Muscle of back (tissue), 13 donors: Measurements from ENCODE around the gene SVOP. TPM values are rescaled to one million over a fixed set of nuclear protein-coding genes. Genes with fewer than 3 reads are reported as not detected.
"Not testable (repeated sequence)": the region's sequence is repeated elsewhere in the genome, so short reads cannot be mapped to it uniquely, and the experiment has no call there.

Experiments used
- DNase-seq, 3 donors: peaks; one replicate each; pipeline versions ENCODE4 v3.0.0 to v3.0.0-alpha.2; 2013
- long read RNA-seq, 9 donors: transcript quantifications; one replicate each; lab custom pipeline, GENCODE V29; 2026
- polyA plus RNA-seq, 10 donors: library from polyadenylated mRNA; unstranded; fragments of 120-200 nt; gene quantifications; one replicate each; pipeline ENCODE4 v1.2.1, GENCODE V29; 2013; ENCODE audit not compliant: insufficient read length in 10 of 10

The SVOP gene, protein sequence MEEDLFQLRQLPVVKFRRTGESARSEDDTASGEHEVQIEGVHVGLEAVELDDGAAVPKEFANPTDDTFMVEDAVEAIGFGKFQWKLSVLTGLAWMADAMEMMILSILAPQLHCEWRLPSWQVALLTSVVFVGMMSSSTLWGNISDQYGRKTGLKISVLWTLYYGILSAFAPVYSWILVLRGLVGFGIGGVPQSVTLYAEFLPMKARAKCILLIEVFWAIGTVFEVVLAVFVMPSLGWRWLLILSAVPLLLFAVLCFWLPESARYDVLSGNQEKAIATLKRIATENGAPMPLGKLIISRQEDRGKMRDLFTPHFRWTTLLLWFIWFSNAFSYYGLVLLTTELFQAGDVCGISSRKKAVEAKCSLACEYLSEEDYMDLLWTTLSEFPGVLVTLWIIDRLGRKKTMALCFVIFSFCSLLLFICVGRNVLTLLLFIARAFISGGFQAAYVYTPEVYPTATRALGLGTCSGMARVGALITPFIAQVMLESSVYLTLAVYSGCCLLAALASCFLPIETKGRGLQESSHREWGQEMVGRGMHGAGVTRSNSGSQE
- under 1 TPM; 0.09 to 0.60 (median 0.24) TPM for polyA plus RNA-seq
- long read RNA-seq, donor 1: 0 reads
- long read RNA-seq, donor 2: 0 reads
- long read RNA-seq, donor 3: 0 reads
- long read RNA-seq, donor 4: 0 reads
- long read RNA-seq, donor 5: 0 reads
- long read RNA-seq, donor 6: 0 reads
- long read RNA-seq, donor 7: 0 reads
- long read RNA-seq, donor 8: 0 reads
- long read RNA-seq, donor 9: 0 reads

GRCh38 chr12:109020796-109021380 lies at the start of gene SVOP:
Gene SVOP, minus strand, starts transcription at chr12:109021068. Its CDS starts 200 bp downstream, at chr12:109020868.
- DNase-seq: peak; percentile 66 to 90 (median 83)

DNA sequence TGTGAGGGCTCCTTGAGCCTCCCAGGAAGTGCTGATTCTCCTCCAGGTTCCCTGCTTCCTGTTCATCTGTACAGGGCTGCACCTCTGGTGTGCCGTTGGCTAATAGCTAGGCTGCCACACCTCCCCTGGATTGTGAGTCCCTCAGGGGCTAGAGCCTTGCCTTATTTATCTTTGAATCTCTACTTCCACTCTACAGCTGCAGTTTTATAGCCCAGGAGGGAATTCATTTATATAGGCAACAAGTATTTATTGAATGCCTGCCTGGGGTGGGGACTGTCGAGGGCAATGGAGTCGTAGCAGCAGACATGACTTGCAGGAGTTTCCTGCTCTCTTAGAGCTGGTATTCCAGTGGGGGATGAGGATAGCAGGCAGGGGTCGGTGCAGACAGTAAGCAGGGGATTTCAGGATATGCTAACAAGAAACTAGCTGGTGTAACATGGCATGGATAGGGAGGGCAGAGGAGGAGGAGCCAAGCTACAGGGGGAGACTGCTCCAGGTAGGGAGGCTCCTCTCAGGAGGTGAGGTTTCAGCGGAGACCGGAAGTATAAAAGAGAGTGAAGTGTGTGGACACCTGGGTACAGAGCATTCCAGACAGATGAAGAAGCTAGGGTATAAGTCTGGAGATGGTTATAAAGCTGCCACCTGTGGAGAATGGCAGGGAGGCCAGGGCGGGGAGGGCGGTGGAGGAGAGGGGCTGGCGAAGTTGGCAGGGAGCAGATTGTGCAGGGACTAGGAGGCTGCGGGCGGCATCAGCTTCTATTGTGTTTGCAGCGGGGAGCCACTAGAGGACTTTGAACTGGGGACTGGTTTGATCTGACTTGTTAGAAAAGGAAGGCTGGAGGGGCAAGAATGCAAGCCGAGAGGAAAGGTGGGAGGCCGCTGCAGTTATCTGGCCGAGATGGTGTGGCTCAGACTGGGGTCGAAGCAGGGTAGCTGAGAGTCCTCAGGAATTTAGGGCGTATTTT lies 48.7 kb upstream of the SVOP start:
- peak in 1 of 3 donors; percentile 22 for DNase-seq

- DNase-seq: no peak
Observed at GRCh38 chr12:109065853-109066193, 45.0 kb upstream of the SVOP start.

GRCh38 chr12:109065154-109065852 lies 44.4 kb upstream of the SVOP start:
- DNase-seq: no peak

DNA sequence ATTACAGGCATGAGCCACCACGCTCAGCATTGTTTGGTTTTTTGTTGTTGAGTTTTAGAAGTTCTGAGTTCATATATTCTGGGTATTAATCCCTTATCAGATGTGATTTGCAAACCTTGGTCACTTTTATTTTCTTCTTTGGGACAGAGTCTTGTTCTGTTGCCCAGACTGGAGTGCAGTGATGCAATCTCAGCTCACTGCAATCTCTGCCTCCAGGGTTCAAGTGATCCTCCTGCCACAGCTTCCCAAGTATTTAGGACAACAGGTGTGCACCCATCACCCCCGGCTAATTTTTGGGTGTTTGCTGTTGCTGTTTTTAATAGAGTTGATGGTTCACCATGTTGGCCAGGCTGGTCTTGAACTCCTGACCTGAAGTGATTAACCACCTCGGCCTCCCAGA lies 43.3 kb upstream of the SVOP start:
- DNase-seq: no peak

- no peak for DNase-seq
Observed at GRCh38 chr12:109058773-109059172, 37.9 kb upstream of the SVOP start.

DNA sequence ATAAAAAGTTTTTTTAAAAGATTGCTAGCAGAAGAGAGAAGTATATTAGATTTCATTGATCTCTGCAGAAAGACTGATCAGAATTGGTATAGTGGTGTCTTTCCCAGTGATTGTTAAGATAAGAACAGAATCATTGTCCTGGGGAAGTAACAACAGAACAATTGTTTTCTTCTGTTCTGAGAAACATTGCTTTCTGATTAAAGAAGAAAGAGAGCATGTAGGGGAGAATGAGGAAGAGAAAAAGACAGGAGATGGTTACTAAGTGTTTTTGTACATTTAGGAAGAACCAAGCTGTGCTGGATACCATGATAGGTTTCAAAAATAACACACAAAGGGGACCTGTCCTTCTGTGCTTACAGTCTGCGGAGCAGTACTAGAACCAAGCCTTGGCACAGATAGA lies 36.5 kb upstream of the SVOP start:
- DNase-seq: no peak

DNA sequence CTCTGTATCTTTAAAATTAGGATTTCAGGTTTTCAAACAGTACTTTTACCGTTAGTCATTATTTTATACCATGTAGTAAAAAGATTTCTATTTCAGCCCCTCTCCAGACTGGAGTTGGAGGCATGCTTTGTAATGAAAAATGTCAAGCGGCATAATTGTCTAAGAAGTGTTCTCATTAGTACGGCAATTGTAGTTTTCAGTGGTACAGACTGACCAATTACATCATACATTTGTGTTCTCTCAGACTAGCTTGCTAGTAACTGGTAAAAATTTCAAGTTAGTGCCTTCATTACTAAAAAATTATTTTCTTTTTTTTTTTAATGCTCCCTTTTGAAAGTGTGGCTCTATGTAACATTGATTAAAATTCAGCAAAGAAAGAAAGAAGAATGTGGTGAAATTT lies 36.0 kb upstream of the SVOP start:
- DNase-seq: no peak

DNA sequence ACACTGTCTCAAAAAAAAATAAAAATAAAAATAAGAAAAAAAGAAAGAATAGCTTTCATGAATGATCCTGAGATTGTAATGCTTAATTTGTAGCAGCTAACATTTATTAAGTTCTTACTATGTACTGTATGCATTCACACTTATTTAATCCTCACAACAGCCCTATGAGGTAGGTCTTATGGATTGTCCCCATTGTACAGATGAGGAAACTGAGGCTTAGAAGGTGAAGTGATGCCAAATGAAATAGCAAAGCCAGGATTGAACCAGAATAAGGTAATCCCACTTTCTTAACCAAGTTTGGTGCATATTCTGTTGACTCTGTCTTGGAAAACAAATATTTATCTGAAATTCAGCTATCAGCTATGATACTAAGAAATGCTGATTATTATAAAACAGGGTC lies 33.7 kb upstream of the SVOP start:
- no peak for DNase-seq

- DNase-seq: not testable (repeated sequence)
Observed at GRCh38 chr12:109054124-109054513, 33.3 kb upstream of the SVOP start.

DNA sequence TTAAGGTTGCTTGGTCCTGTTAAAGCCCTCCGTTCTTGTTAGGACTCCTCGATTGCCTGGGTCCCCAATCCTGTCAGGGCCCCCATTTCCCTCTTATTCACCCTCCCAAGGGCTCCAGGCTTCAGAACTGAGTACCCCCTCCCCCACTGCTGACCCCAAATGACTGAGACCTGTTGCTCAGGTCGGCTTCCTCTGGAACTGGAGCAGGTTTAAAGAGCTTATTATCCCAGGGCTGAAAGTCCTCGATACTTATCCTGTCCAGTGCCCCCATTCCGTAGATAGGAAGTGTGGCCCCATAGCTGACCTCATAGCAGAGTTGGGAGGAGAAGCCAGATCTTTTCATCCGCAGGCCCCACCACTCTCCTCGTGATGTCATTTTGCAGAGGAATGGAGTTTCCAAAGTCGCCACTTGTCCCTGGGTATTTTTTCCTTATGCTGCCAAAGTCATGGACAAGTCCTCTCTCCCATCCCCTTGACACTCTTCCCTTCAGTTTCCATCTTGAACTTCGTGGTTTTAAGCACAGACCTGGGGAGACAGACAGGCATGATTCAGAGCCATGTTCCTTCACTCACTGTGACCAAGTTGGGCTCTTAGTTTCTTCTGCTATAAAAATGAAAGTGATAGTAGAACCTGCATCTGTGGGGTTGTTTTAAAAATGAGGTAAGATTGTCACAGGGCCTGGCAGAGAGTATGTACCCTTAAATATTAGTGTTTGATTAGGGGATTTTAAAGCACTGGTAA lies 32.7 kb upstream of the SVOP start:
- no peak for DNase-seq

- peak; percentile 85 to 93 (median 89) for DNase-seq
Observed at GRCh38 chr12:109052414-109053323, 31.8 kb upstream of the SVOP start, which contains the start of gene USP30. Gene USP30, plus strand, starts transcription at chr12:109052576. Its CDS starts 103 bp downstream, at chr12:109052679.

- DNase-seq: no peak
Observed at GRCh38 chr12:109052097-109052413, 31.2 kb upstream of the SVOP start.

DNA sequence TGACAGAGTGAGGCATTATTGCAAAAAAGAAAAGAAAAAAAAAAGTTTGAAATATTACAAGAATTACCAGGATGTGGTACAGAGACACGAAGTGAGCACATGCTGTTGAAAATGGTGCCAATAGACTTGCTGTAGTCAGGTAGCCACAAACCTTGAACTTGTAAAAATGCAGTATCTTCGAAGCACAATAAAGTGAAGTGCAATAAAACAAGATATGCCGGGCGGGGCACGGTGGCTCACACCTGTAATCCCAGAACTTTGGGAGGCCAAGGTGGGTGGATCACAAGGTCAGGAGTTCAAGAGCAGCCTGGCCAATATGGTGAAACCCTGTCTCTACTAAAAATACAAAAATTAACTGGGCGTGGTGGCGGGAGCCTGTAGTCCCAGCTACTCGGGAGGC lies 28.9 kb upstream of the SVOP start:
- not testable (repeated sequence) for DNase-seq

DNA sequence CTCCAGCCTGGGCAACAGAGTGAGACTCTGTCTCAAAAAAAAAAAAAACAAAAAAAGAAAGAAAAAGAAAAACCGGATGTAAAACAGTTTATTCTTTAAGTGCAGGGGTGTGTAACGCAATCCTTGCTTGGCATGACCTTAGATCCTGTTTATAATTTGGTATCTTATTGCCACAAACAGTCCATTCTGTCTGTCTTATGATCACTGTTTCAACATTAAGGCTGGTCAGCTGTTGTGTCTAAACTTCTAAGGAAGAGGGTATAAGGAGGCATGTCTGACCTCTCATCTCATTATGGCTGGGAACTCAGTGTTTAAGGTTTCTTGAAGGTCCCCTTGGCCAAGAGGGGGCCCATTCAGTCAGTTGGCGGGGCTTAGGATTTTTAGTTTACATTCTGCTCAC lies 27.8 kb upstream of the SVOP start:
- DNase-seq: not testable (repeated sequence)

GRCh38 chr12:109047081-109047805 lies 26.4 kb upstream of the SVOP start:
- no peak for DNase-seq

GRCh38 chr12:109044241-109044640 lies 23.4 kb upstream of the SVOP start:
- DNase-seq: no peak

GRCh38 chr12:109036975-109037374 lies 16.1 kb upstream of the SVOP start:
- DNase-seq: no peak
